Measurements from ENCODE around the gene LDLR. TPM values are rescaled to one million over a fixed set of nuclear protein-coding genes. Genes with fewer than 3 reads are reported as not detected.

LDLR gene
- total and polyA plus RNA-seq, 2 donors (not counting 1 experiment from before 2014, with no cell fraction given): 187 to 427 TPM

GRCh38 chr19:11142528-11143171 lies 53.4 kb downstream of the LDLR start:
- H3K9me3 ChIP-seq (ENCODE audit: control insufficient read depth, insufficient read depth, low read depth, low read length): no peaks in the 10 kb centered on the region
- peak overlapping the region; percentile 73 for H3K4me2 ChIP-seq (ENCODE audit: extremely low read depth, insufficient read depth, low read length)
- no peaks in the 10 kb centered on the region for H4K20me1 ChIP-seq (ENCODE audit: control insufficient read depth, extremely low read depth, insufficient read depth, low read length)
- peak overlapping the region in 1 of 4 experiments; percentile 37 for H3K4me3 ChIP-seq (replicated peaks in 1 of 4; ENCODE audit: control extremely low read depth in 1 of 4, insufficient read depth in 1 of 4, low read depth in 3 of 4, low read length in 4 of 4)
- no peak overlapping the region for H2AFZ ChIP-seq (ENCODE audit: low read length)
- DNase-seq (ENCODE audit: low read depth in 2 of 2): peak; percentile 90 to 96
- H3K9ac ChIP-seq (ENCODE audit: insufficient read depth, low read length): peak overlapping the region; percentile 83
- peak overlapping the region; percentile 99 for H3K27ac ChIP-seq (ENCODE audit: insufficient read depth, low read length)
- H3K4me1 ChIP-seq (ENCODE audit: control insufficient read depth, extremely low read depth, insufficient read depth, low read length): peaks cover 39% of the 10 kb centered on the region
- TF ChIP-seq CTCF (conservative IDR thresholded peaks at IDR 0.05 in 1 of 2, IDR thresholded peaks at IDR 0.05 in 1 of 2; ENCODE audit: low read depth in 1 of 2, low read length in 2 of 2): no peak
- TF ChIP-seq EZH2 (IDR thresholded peaks at IDR 0.05; ENCODE audit: low read length, missing control alignments): no peak
- H3K79me2 ChIP-seq (ENCODE audit: control insufficient read depth, insufficient read depth, low read length): no peaks in the 10 kb centered on the region
- H3K36me3 ChIP-seq (ENCODE audit: control insufficient read depth, insufficient read depth, low read length): peaks cover 6% of the 10 kb centered on the region
- no peaks in the 10 kb centered on the region for H3K27me3 ChIP-seq (ENCODE audit: control insufficient read depth, insufficient read depth, low read length)

- H2AFZ ChIP-seq (ENCODE audit: low read length): no peak overlapping the region
- peaks cover 9% of the 10 kb centered on the region for H3K36me3 ChIP-seq (ENCODE audit: control insufficient read depth, insufficient read depth, low read length)
- H3K4me3 ChIP-seq (replicated peaks in 1 of 4; ENCODE audit: control extremely low read depth in 1 of 4, insufficient read depth in 1 of 4, low read depth in 3 of 4, low read length in 4 of 4): no peak overlapping the region
- no peak overlapping the region for H3K4me2 ChIP-seq (ENCODE audit: extremely low read depth, insufficient read depth, low read length)
- no peaks in the 10 kb centered on the region for H4K20me1 ChIP-seq (ENCODE audit: control insufficient read depth, extremely low read depth, insufficient read depth, low read length)
- DNase-seq (ENCODE audit: low read depth in 2 of 2): no peak
- no peak for TF ChIP-seq CTCF (conservative IDR thresholded peaks at IDR 0.05 in 1 of 2, IDR thresholded peaks at IDR 0.05 in 1 of 2; ENCODE audit: low read depth in 1 of 2, low read length in 2 of 2)
- no peak for TF ChIP-seq EZH2 (IDR thresholded peaks at IDR 0.05; ENCODE audit: low read length, missing control alignments)
- no peaks in the 10 kb centered on the region for H3K9me3 ChIP-seq (ENCODE audit: control insufficient read depth, insufficient read depth, low read depth, low read length)
- peak overlapping the region; percentile 52 for H3K27ac ChIP-seq (ENCODE audit: insufficient read depth, low read length)
- peaks cover 20% of the 10 kb centered on the region for H3K4me1 ChIP-seq (ENCODE audit: control insufficient read depth, extremely low read depth, insufficient read depth, low read length)
- H3K27me3 ChIP-seq (ENCODE audit: control insufficient read depth, insufficient read depth, low read length): no peaks in the 10 kb centered on the region
- H3K79me2 ChIP-seq (ENCODE audit: control insufficient read depth, insufficient read depth, low read length): peaks cover 14% of the 10 kb centered on the region
- H3K9ac ChIP-seq (ENCODE audit: insufficient read depth, low read length): no peak overlapping the region
Observed at GRCh38 chr19:11145536-11145924, 56.3 kb downstream of the LDLR start.

GRCh38 chr19:11148001-11148400 lies 58.7 kb downstream of the LDLR start:
- H3K4me2 ChIP-seq (ENCODE audit: extremely low read depth, insufficient read depth, low read length): no peak overlapping the region
- H3K4me1 ChIP-seq (ENCODE audit: control insufficient read depth, extremely low read depth, insufficient read depth, low read length): peaks cover 23% of the 10 kb centered on the region
- no peaks in the 10 kb centered on the region for H3K9me3 ChIP-seq (ENCODE audit: control insufficient read depth, insufficient read depth, low read depth, low read length)
- H4K20me1 ChIP-seq (ENCODE audit: control insufficient read depth, extremely low read depth, insufficient read depth, low read length): no peaks in the 10 kb centered on the region
- H3K9ac ChIP-seq (ENCODE audit: insufficient read depth, low read length): no peak overlapping the region
- H3K27ac ChIP-seq (ENCODE audit: insufficient read depth, low read length): no peak overlapping the region
- H3K27me3 ChIP-seq (ENCODE audit: control insufficient read depth, insufficient read depth, low read length): no peaks in the 10 kb centered on the region
- no peak for DNase-seq (ENCODE audit: low read depth in 2 of 2)
- H3K79me2 ChIP-seq (ENCODE audit: control insufficient read depth, insufficient read depth, low read length): peaks cover 30% of the 10 kb centered on the region
- no peak overlapping the region for H3K4me3 ChIP-seq (replicated peaks in 1 of 4; ENCODE audit: control extremely low read depth in 1 of 4, insufficient read depth in 1 of 4, low read depth in 3 of 4, low read length in 4 of 4)
- TF ChIP-seq CTCF (conservative IDR thresholded peaks at IDR 0.05 in 1 of 2, IDR thresholded peaks at IDR 0.05 in 1 of 2; ENCODE audit: low read depth in 1 of 2, low read length in 2 of 2): no peak
- TF ChIP-seq EZH2 (IDR thresholded peaks at IDR 0.05; ENCODE audit: low read length, missing control alignments): no peak
- H3K36me3 ChIP-seq (ENCODE audit: control insufficient read depth, insufficient read depth, low read length): peaks cover 9% of the 10 kb centered on the region
- no peak overlapping the region for H2AFZ ChIP-seq (ENCODE audit: low read length)
